Activated naive CD8-positive, alpha-beta T cell (primary cell): ENCODE measurements around the gene SPEF1.

ENCODE experiments used
- H3K27ac Mint-ChIP-seq: one replicate; pipeline ENCODE4 v1.8.0; 2021; ENCODE audit warnings: mixed read lengths
- H3K27me3 Mint-ChIP-seq: one replicate; pipeline ENCODE4 v1.8.0; 2021; ENCODE audit warnings: mixed read lengths
- H3K36me3 Mint-ChIP-seq: one replicate; pipeline ENCODE4 v1.8.0; 2021; ENCODE audit warnings: mixed read lengths
- H3K4me1 Mint-ChIP-seq: one replicate; pipeline ENCODE4 v1.8.0; 2021; ENCODE audit warnings: low read depth, mixed read lengths
- H3K4me3 Mint-ChIP-seq: one replicate; pipeline ENCODE4 v1.8.0; 2021; ENCODE audit warnings: mild to moderate bottlenecking, mixed read lengths
- H3K9me3 Mint-ChIP-seq: one replicate; pipeline ENCODE4 v1.8.0; 2021; ENCODE audit warnings: low read depth, mixed read lengths

Gene SPEF1

GRCh38 chr20:3767427-3768341, 13.6 kb downstream of the SPEF1 start, which contains the start of gene ADISSP:
TSS of gene ADISSP (minus strand) at chr20:3767753. CDS start at chr20:3760100, 7,653 bp downstream.
- Mint-ChIP-seq H3K27me3 (no peaks in the 10 kb centered on the region), H3K4me1 (peaks cover 20% of the 10 kb centered on the region), H3K27ac (peak within 1 kb of the TSS; percentile 87), H3K9me3 (no peaks in the 10 kb centered on the region), H3K4me3 (peak within 1 kb of the TSS; percentile 90), H3K36me3 (no peaks in the 10 kb centered on the region)

- H3K4me3 Mint-ChIP-seq, result peak overlapping the region; percentile 90
- peaks cover 20% of the 10 kb centered on the region for H3K4me1 Mint-ChIP-seq
- no peaks in the 10 kb centered on the region for H3K9me3 Mint-ChIP-seq
- H3K27ac Mint-ChIP-seq, result no peak overlapping the region
- H3K27me3 Mint-ChIP-seq, result no peaks in the 10 kb centered on the region
- no peaks in the 10 kb centered on the region for H3K36me3 Mint-ChIP-seq
Observed at GRCh38 chr20:3767110-3767426, 14.2 kb downstream of the SPEF1 start.

- no peaks in the 10 kb centered on the region for H3K9me3 Mint-ChIP-seq
- H3K4me3 Mint-ChIP-seq, result peak overlapping the region; percentile 90
- no peaks in the 10 kb centered on the region for H3K36me3 Mint-ChIP-seq
- no peak overlapping the region for H3K27ac Mint-ChIP-seq
- no peaks in the 10 kb centered on the region for H3K27me3 Mint-ChIP-seq
- peaks cover 20% of the 10 kb centered on the region for H3K4me1 Mint-ChIP-seq
Observed at GRCh38 chr20:3766422-3767109, 14.7 kb downstream of the SPEF1 start.

GRCh38 chr20:3765171-3765882, 15.9 kb downstream of the SPEF1 start:
- Mint-ChIP-seq H3K4me1 (peaks cover 20% of the 10 kb centered on the region), H3K4me3 (peak overlapping the region; percentile 90), H3K36me3 (no peaks in the 10 kb centered on the region), H3K27ac (no peak overlapping the region), H3K27me3 (no peaks in the 10 kb centered on the region), H3K9me3 (no peaks in the 10 kb centered on the region)

- H3K4me3 Mint-ChIP-seq, result no peak overlapping the region
- H3K27me3 Mint-ChIP-seq, result no peaks in the 10 kb centered on the region
- H3K9me3 Mint-ChIP-seq, result no peaks in the 10 kb centered on the region
- H3K36me3 Mint-ChIP-seq, result peaks cover 1% of the 10 kb centered on the region
- H3K27ac Mint-ChIP-seq, result no peak overlapping the region
- peaks cover 20% of the 10 kb centered on the region for H3K4me1 Mint-ChIP-seq
Observed at GRCh38 chr20:3764659-3765058, 16.6 kb downstream of the SPEF1 start.

- Mint-ChIP-seq H3K9me3 (no peaks in the 10 kb centered on the region), H3K36me3 (peaks cover 2% of the 10 kb centered on the region), H3K27ac (no peak overlapping the region), H3K4me1 (peaks cover 17% of the 10 kb centered on the region), H3K4me3 (no peak overlapping the region), H3K27me3 (no peaks in the 10 kb centered on the region)
Observed at GRCh38 chr20:3763671-3764601, 17.3 kb downstream of the SPEF1 start.

GRCh38 chr20:3760655-3761348, 20.4 kb downstream of the SPEF1 start:
- Mint-ChIP-seq H3K4me1 (no peaks in the 10 kb centered on the region), H3K9me3 (no peaks in the 10 kb centered on the region), H3K27me3 (no peaks in the 10 kb centered on the region), H3K4me3 (no peak overlapping the region), H3K36me3 (peaks cover 6% of the 10 kb centered on the region), H3K27ac (no peak overlapping the region)

GRCh38 chr20:3759884-3760283, 21.4 kb downstream of the SPEF1 start:
- Mint-ChIP-seq H3K36me3 (peaks cover 6% of the 10 kb centered on the region), H3K4me3 (no peak overlapping the region), H3K27me3 (no peaks in the 10 kb centered on the region), H3K4me1 (no peaks in the 10 kb centered on the region), H3K27ac (no peak overlapping the region), H3K9me3 (no peaks in the 10 kb centered on the region)

GRCh38 chr20:3759316-3759823, 21.9 kb downstream of the SPEF1 start:
- no peak overlapping the region for H3K4me3 Mint-ChIP-seq
- H3K9me3 Mint-ChIP-seq, result no peaks in the 10 kb centered on the region
- no peak overlapping the region for H3K27ac Mint-ChIP-seq
- H3K4me1 Mint-ChIP-seq, result no peaks in the 10 kb centered on the region
- no peaks in the 10 kb centered on the region for H3K27me3 Mint-ChIP-seq
- H3K36me3 Mint-ChIP-seq, result peaks cover 6% of the 10 kb centered on the region

GRCh38 chr20:3758566-3758965, 22.7 kb downstream of the SPEF1 start:
- Mint-ChIP-seq H3K27ac (no peak overlapping the region), H3K4me3 (no peak overlapping the region), H3K9me3 (no peaks in the 10 kb centered on the region), H3K27me3 (no peaks in the 10 kb centered on the region), H3K36me3 (peaks cover 6% of the 10 kb centered on the region), H3K4me1 (no peaks in the 10 kb centered on the region)

GRCh38 chr20:3757268-3757667, 24.0 kb downstream of the SPEF1 start:
- H3K4me3 Mint-ChIP-seq, result no peak overlapping the region
- no peaks in the 10 kb centered on the region for H3K27me3 Mint-ChIP-seq
- no peak overlapping the region for H3K27ac Mint-ChIP-seq
- peaks cover 3% of the 10 kb centered on the region for H3K4me1 Mint-ChIP-seq
- H3K36me3 Mint-ChIP-seq, result peaks cover 6% of the 10 kb centered on the region
- H3K9me3 Mint-ChIP-seq, result no peaks in the 10 kb centered on the region

- H3K4me3 Mint-ChIP-seq, result no peak overlapping the region
- H3K4me1 Mint-ChIP-seq, result peaks cover 7% of the 10 kb centered on the region
- H3K27ac Mint-ChIP-seq, result no peak overlapping the region
- H3K9me3 Mint-ChIP-seq, result no peaks in the 10 kb centered on the region
- no peaks in the 10 kb centered on the region for H3K27me3 Mint-ChIP-seq
- peaks cover 6% of the 10 kb centered on the region for H3K36me3 Mint-ChIP-seq
Observed at GRCh38 chr20:3755814-3756480, 25.3 kb downstream of the SPEF1 start.

- H3K27ac Mint-ChIP-seq, result no peak overlapping the region
- no peaks in the 10 kb centered on the region for H3K9me3 Mint-ChIP-seq
- no peak overlapping the region for H3K4me3 Mint-ChIP-seq
- H3K4me1 Mint-ChIP-seq, result peaks cover 8% of the 10 kb centered on the region
- H3K36me3 Mint-ChIP-seq, result peaks cover 6% of the 10 kb centered on the region
- H3K27me3 Mint-ChIP-seq, result no peaks in the 10 kb centered on the region
Observed at GRCh38 chr20:3755269-3755668, 26.0 kb downstream of the SPEF1 start.
